Umbilical cord (tissue), 2 donors: ENCODE measurements around the gene KCNK18. TPM values are rescaled to one million over a fixed set of nuclear protein-coding genes. Genes with fewer than 3 reads are reported as not detected.
A peak's percentile ranks its signal among the peaks of the same experiment; 100 is the strongest.
"Not testable (repeated sequence)": the region's sequence is repeated elsewhere in the genome, so short reads cannot be mapped to it uniquely, and the experiment has no call there.

ENCODE experiments used
- DNase-seq: peaks from one replicate; pipeline ENCODE4 v3.0.0-alpha.2; 2015; ENCODE audit warnings: low spot score
- total RNA-seq: library from RNA; depleted of rRNA; stranded (reverse); fragments of >200 nt; gene quantifications from one replicate; pipeline ENCODE4 v1.2.3, GENCODE V29; 2014; ENCODE audit warnings: low replicate concordance; ENCODE audit not compliant: insufficient read depth

The KCNK18 gene
- total RNA-seq, 1 donor from 2014 or later: not detected

DNA sequence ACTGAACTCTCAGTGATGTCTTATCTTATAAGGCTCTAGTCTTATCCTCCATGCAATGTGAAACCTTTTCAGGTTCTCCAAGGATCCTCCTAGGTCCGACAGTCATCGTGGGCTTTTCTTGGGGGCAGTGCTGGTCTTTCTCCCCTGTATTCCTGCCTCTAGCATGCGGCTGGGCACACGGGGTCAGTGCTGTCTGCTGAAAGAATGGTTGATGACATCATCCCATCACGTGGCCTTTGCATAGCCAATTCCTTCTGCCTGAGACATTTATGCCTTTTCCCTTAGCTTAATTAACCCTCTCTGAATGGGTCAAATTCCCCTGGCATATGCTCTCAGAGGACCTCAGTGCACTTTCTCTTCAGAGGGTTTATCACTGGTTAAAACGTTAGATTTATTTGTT is 27.0 kb upstream of the KCNK18 start:
- no peak for DNase-seq

DNA sequence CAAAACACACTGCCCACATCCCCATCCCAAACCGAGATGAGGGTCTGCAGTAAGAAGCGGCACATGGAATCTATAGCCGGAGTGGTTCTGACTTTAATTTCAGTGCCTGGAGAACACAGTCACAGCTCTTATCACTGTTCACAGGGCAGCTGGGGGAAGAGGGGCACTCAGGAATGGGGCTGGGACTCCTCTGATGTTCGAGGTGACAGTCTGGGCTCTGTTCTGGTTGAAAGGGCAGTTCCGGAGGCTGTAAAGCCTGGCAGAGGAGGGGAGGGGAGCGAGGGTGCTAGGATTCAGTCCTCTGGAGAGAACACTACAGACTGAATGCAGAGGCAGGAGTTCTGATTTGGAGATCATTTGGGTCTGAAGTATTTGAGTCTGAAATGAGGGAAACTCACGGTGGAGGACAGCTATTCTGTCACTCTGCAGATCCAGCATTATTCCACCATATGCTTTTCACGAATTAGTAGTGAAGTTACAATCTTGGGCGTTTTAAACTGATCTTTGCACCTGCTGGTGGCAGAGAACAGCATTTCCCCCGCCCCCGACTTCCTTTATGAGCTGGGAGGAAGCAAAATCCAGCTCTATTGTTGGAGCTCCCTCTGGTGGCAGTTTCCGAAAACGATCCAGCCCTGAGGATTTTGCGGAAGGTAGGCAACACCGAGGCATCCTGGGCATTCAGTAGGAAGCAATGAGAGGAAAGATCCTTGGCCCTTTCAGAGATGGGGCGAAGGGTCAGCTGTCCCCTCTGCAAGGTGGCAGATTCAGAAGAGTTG is 22.7 kb upstream of the KCNK18 start:
- DNase-seq: peak; percentile 80

DNA sequence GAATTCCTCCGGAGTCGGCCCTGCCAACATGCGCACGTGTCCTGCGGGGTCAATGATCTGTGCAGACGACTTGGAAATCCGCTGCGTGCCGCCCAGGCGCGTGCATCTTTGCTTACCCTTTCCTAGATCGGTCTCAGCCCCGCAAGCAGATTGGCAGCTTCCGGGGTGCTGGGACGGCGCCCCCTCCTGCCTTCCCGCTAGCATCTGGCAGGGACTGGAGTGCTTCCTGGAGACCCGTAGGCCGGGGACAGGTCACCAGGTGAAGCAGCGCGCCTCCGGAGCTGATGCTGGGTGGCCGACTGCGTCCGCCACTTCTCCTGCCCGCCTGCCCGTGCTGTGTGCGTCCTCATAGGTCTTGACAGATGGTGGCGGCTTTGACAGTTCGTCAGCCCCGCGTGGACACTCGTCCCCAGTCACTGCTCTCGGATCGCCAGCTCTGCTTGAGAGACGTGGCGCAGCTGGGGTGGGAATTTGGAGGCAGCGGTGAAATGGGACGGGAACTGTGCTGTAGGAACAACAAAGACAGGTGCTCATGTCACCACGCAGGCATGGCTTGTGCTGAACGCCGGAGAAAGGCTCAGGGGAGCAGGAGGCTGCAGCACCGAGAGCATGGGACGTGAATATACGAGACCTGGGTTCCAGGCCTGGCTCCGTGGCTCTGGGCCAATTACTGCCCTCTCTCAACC is 21.9 kb upstream of the KCNK18 start:
- DNase-seq: no peak

DNA sequence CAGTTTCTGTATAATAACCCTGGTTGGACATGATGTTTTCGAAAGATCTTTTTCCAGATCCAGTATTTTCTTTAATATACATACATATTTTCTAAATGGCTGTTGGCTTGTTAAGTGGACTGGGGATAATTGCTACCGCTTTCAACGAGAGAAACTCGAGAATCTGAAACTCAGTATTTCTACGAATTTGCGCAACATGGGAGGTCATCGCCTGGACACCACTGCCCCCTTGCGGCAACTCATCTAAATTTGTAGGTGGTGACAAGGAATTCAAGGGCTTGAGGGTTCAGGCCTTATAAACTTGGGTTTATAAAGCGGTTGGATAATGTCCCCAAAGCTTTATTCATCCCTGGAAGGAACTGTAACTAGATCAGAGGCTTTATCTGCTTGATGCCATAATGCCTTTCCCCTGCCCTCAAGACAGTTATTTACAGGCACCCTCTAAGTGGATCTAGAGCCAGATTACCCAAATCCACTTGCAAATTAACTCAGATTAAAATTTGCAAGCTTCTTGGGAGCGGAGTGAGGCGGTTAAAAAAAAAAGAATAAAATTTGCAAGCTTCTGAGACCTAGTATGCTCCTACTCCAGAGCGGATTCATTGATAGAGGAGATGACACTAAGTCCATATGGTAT is 21.3 kb upstream of the KCNK18 start:
- peak; percentile 70 for DNase-seq

DNA sequence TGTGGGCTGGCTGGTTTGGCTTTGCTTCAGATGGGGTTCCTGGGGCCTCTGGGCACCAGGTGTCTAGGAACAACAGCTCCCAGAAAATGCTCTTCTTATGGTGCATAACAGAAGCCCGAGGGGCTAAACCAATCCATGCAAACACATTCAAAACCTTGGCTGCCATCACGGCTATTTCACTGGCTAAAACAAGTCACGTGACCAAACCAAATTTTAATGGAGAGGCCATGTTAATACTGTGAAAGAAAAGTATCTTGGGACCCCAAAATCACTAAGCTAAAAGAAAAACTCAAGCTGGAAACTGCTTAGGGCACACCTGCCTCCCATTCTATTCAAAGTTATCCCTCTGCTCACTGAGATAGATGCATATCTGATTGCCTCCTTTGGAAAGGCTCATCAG is 19.1 kb upstream of the KCNK18 start:
- no peak for DNase-seq

DNA sequence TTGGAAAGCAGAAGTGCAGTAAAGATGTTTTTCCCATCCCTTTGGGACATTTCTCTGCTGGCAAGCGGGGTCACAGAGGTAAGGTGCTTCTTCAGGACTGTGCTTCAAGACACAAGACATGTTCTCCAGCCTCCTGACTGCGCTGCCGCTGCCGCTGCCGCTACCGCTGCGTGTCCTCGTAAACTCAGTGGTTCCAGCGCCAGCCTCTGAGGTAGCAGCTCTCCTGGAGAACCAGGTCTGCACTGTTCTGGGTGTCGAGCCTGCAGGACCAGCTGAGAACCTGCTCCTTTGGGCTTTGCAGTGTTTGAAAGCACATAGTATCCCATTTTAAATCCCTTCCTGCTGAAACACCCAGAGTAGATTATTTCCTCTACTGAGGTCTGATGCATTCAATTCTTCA is 13.0 kb upstream of the KCNK18 start:
- no peak for DNase-seq

DNA sequence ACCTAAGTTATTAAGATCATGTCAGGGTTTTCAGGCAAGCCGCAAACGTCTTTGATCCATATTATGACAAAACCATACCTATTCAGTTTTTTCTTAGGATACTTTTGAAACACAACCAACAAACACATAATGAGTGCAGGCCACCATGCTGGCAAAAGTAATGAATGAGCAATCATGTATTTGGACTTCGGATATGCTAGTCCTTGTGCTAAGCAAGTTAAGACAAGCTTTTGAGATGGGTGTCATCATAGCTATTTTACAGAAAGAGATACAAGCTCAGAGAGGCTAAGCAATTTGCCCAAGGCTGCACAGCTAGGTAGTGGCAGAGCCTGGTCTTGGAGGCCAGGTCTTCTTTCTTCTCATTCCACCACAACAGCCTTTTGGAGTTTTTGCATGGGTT is 12.5 kb upstream of the KCNK18 start:
- no peak for DNase-seq

DNA sequence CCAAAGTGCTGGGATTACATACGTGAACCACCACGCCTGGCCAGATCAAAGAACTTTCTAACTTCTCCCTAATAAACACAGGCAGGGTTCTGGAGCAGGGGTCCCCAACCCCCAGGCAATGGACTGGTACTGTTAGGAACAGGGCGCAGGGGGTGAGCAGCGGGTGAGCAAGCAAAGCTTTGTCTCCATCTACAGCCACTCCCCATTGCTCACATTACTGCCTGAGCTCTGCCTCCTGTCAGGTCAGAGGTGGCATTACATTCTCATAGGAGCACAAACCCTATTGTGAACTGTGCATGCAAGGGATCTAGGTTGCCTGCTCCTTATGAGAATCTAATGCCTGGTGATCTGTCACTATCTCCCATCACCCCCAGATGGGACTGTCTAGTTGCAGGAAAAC is 11.5 kb upstream of the KCNK18 start:
- DNase-seq: not testable (repeated sequence)

DNA sequence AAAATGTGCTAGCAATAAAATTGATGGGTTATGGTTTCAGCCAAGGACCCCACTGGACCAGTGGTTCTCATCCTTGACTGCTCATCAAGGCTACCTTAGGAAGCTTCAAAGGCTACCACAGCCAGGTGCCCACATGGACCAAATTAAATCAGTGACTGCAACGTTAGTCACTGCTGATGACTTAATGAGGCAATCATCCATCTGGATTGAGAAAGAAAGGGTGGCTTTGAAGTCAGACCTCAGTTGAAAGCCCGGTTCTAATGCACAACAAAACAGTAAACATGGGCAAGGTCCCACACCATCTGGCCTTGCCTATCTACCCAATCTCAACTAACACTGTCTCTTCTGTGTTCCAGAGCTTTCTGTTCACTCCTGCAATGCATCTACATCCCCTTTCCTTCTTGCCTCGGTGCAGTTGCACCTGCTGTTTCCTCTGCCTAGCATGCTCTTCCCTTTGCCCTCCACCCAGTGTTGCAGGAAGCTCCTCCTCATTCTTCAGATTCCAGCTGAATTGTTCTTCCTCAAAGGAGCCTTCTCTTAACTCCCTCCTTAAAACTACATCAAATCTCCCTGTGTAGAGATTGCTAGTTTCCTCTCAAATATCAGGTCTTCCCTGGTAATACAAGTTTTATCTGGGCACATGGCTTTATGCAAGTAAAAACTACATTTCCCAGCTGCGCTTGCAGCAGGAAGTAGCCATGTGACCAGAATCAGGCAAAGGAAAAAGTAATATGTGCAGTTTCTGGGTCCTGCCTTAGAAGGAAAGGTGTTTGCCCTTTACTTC is 10.3 kb upstream of the KCNK18 start:
- no peak for DNase-seq

DNA sequence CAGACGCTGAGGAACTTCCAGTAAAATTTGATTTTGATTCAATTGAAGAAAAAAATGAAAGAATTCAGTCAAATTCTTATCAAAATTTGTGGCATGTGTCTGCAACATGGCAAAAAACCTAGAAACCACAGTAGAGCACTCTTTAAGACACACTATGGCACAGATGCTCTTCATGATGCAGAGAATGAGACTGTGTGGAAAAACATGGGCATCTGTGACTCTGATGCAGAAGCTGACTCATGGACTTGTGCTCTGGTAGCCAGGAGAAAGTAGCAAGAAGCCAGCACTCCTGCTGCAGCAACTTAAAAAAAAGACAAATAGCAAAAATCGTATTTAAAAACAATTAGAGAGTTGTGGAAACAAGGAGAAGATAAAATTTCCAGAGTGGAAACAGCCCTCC is 8.9 kb upstream of the KCNK18 start:
- no peak for DNase-seq

DNA sequence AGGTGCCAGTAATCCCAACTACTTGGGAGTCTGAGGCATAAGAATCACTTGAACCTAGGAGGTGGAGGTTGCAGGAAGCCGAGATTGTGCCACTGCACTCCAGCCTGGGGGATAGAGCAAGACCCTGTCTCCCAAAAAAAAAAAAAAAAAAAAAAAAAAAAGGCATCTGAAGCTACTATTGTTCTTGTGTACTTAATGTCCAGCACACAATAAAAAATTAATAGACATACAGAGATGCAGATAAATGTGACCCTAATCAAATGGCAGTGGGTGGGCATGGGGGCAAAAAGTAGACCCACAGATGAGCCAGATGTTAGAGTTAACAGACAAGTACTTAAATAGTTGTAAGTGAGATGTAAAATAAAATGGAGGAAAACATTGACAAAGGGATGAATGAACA is 7.7 kb upstream of the KCNK18 start:
- no peak for DNase-seq

DNA sequence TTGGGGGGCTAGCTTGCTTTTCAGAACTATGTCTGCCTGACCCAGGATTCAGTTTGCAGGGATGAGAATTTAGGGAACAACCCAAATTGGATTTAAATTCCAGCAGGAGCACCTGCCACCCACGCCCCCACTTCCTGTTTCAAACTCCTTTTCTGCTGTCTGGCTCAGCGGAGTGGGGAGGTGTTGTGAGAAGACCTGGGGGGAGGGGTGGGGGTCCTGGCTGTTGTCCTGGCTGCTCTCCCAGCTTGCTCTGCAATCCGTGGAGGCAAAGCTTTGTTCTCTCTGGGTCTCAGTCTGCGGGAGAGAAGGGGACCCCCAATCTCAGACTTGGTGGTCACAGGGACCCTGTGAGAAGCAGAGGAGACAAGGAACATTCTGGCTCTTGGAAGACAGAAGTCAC is 799 bp downstream of the KCNK18 start:
- no peak for DNase-seq

DNA sequence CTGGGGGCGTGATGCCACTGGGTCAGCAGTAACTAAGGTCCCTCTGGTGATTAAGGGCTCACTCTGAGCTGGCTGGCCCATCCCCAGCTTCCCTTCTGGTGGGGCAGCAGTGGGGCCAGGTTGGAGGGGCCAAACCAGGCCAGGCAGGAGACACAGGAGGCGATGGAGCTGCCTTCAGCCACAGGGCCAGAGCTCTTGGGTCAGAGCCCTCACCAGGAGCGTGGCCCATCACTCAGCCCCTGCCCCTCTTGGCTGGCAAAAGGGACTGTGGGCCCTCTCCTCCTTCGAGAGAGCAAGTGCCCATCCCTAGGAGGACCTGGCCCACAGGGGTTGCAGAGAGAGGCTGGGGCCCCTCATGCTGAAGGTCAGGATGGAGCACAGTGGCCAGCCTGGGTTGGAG is 4.5 kb downstream of the KCNK18 start:
- DNase-seq: no peak

DNA sequence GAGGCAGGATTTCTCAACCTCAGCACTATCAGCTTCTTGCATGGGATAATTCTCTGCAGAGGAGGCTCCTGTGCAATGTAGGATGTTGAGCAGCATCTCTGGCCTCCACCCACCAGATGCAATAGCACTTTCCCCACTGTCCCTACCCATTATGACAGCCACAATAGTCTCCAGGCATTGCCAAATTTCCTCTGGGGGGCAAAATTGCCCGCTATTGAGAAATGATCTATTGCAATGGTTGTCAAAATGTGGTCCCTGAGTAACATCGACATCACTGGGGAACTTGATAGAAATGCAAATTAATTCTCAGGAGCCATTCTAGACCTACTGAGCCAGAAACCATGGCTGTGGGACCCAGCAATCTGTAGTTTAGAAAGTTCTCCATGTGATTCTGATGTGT is 7.0 kb downstream of the KCNK18 start:
- DNase-seq: no peak

DNA sequence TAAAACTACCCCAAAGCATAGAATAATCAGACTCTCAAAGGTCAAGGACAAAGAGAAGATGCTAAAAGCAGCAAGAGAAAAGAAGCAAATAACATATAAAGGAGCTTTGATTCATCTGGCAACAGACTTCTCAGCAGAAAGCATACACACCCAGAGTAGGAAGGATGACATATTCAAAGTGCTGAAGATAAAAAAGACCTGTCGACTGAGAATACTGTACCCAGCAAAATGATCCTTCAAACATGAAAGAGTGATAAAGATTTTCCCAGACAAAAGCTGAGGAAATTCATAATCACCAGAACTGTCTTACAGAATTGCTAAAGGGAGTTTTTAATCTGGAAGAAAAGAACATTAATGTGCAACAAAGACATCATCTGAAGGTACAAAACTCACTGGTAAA is 14.9 kb downstream of the KCNK18 start:
- no peak for DNase-seq

DNA sequence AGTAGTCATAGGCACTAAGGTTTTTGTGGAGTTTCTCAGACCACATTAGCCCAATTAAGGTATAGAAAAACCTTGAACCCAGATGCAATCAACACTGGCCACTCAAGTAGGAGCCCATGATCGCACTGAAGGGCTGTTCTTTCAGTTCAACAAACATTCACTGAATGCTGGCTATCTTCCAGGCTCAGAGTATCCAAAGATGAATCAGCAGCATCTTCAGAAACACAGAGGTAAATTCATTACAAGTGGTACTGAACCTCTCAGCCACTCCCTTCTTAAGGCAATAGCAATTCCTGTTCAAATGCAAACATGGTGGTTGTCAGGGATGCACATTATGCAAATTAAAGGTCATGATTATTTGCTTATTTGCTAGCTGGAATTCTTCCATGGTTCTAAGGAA is 17.1 kb downstream of the KCNK18 start:
- no peak for DNase-seq

DNA sequence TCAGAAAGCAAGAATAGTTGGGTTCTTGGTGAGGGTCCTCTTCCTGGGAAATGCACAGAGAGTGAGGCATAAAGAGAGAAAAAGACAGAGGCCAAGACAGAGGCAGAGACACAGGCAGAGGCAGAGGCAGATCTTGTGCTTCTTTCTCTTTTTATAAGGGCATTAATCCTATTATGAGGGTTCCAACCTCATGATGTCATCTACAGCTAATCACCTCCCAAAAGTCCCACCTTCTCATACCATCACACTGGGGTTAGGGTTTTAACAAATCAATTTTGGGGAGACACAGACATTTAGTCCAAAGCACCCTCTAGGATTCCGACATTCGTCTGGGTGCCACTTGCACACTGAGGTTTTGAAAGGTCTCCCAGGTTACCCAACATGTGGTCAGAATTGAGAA is 17.8 kb downstream of the KCNK18 start:
- no peak for DNase-seq

DNA sequence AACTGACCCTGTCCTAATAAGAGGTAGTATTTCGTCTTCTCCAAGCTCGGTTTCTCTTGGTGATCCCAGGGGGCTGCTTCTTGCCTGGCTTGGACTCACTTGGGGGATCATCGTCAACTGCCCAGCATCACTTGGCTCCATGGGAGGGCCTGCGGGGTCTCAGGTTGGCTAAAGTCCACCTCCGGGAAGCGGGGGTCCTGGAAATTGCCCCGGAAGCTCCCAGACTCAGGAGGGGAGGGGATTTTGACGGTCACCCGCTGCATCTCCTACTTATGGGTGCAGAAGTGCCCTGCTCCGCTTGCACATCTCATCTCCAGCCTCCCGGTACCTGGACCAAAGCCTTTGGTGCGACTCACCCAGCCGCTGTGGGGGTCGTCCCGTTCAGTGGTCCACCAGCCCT is 18.7 kb downstream of the KCNK18 start:
- DNase-seq: no peak

DNA sequence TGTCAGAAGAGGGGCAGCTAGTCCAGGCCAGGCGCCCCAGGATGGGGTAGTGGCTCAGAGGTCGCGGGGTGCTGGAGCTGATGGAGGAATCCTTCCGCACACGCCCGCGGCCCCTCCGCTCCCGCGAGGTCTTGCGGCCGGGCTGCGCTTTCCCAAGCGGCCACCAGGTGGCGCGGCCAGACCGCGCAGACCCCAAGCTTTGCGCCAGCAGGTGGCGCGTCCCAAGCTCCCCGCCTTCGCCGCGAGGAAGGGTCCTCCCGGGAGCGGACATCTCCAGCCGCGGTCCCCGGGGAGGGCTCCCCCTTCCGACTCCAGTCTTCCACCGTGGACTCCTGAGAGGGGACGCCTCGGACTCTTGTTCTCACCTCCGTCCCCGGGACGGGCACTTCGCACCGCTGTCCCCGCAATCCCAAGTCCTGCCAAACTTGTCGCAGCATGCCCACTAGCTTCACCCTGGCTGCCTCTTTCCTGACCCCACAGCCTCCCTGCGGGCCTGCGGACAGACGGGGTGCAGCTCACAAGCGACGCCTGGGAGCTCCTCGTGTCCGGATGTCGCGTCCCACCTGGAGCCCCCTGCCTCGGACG is 19.4 kb downstream of the KCNK18 start:
- peak; percentile 43 for DNase-seq

DNA sequence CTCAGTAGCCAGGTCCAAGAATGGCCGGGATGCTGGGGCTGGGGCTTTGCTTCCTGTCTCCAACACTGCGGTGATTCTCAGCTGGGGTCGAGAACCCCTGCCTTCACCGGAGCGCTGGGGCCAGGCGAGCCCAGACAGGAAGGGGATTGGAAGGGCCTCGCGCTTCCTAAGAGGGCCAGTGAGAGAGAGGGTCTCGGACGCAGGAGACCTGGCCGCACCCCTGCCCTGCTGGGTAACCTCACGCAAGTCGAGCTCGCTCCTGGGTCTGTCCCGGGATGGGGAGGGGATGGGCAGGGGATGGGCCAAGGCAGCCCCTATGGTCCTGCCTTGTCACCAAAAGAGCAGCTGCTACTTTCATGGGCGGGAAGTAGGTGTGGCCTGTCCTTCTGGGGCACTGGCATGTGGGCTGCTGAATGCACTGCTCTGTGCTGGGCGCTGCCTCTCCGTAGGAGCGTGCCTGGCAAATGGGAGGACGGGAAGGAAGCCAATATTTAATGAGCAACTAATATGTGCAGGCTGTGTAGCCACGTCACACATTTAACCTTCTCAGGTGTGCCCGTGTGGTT is 20.0 kb downstream of the KCNK18 start:
- no peak for DNase-seq

DNA sequence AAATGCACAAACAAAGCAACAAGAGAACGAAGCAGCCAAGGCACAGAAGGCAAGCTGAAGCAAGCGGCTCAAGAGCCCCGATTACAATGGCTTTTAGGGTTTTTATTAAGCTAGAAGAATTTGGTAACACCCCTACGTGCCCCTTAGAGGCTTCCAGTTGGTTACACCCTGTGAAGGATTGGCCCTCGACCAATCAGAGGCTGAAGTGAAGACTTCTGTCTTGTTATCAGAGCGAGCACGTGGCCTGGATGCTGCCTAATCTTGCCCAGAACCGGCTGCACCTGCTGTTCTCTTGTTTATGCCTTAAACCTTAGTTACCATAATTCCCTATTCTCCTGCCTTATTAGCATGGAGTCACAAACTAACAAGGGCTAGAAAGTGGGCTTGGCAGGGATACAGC is 21.4 kb downstream of the KCNK18 start:
- DNase-seq: no peak
